MCF 10A (cell line): Measurements from ENCODE around the gene TSPAN4. TPM values are rescaled to one million over a fixed set of nuclear protein-coding genes. Genes with fewer than 3 reads are reported as not detected.

Experiments
- BruUV-seq: library from RNA; stranded (reverse); fragments of 400-500 nt; replicated peaks from 2 replicates; lab custom pipeline; 2021; lab: Mats Ljungman, UMichigan
- CTCF ChIA-PET: fragments of 300-600 bp; sonication (Branson Sonifier 250); formaldehyde crosslinking; extraction: SDS; loops from one replicate; lab custom pipeline; 2021; ENCODE audit warnings: antibody characterized with exemption, inconsistent platforms; lab: Yijun Ruan, JAX
- POLR2A ChIA-PET: fragments of 300-600, 350-650 bp; sonication (Branson Sonifier 250); formaldehyde crosslinking; extraction: SDS; loops from one replicate; lab custom pipeline; 2020; ENCODE audit warnings: antibody characterized with exemption, inconsistent platforms; lab: Yijun Ruan, JAX
- DNase-seq: peaks from one replicate; pipeline ENCODE4 v3.0.0-alpha.2; 2018; ENCODE audit not compliant: unreplicated experiment
- H3K27ac Mint-ChIP-seq: one replicate; pipeline ENCODE4 v1.8.0; 2022; ENCODE audit warnings: mild to moderate bottlenecking, low read depth, mixed read lengths; ENCODE audit not compliant: unreplicated experiment
- H3K27me3 Mint-ChIP-seq: one replicate; pipeline ENCODE4 v1.8.0; 2022; ENCODE audit warnings: mixed read lengths; ENCODE audit not compliant: insufficient read depth, unreplicated experiment
- H3K36me3 Mint-ChIP-seq: one replicate; pipeline ENCODE4 v1.8.0; 2022; ENCODE audit warnings: mild to moderate bottlenecking, moderate library complexity, mixed read lengths; ENCODE audit not compliant: insufficient read depth, unreplicated experiment
- H3K4me1 Mint-ChIP-seq: one replicate; pipeline ENCODE4 v1.8.0; 2022; ENCODE audit warnings: mixed read lengths; ENCODE audit not compliant: insufficient read depth, unreplicated experiment
- H3K4me3 Mint-ChIP-seq: one replicate; pipeline ENCODE4 v1.8.0; 2022; ENCODE audit warnings: mild to moderate bottlenecking, moderate library complexity, mixed read lengths; ENCODE audit not compliant: unreplicated experiment
- H3K9me3 Mint-ChIP-seq: one replicate; pipeline ENCODE4 v1.8.0; 2022; ENCODE audit warnings: mixed read lengths; ENCODE audit not compliant: unreplicated experiment
- intact Hi-C: fragments of 100-400 bp; cut with micrococcal nuclease; formaldehyde crosslinking; loops from 2 replicates; pipeline ENCODE4 v1.14.1; 2022
- total RNA-seq: library from RNA; stranded (reverse); gene quantifications from 2 replicates; pipeline ENCODE4 v1.2.3, GENCODE V29; 2022
- TF ChIP-seq, protein P1 (sequence below): fragments of 200-600 bp; IDR thresholded peaks from one replicate; pipeline ENCODE4 v1.8.0; 2022; ENCODE audit warnings: antibody characterized with exemption, mild to moderate bottlenecking; ENCODE audit not compliant: unreplicated experiment

TSPAN4 gene
- total RNA-seq, 1 experiment from 2014 or later = 148 TPM

DNA sequence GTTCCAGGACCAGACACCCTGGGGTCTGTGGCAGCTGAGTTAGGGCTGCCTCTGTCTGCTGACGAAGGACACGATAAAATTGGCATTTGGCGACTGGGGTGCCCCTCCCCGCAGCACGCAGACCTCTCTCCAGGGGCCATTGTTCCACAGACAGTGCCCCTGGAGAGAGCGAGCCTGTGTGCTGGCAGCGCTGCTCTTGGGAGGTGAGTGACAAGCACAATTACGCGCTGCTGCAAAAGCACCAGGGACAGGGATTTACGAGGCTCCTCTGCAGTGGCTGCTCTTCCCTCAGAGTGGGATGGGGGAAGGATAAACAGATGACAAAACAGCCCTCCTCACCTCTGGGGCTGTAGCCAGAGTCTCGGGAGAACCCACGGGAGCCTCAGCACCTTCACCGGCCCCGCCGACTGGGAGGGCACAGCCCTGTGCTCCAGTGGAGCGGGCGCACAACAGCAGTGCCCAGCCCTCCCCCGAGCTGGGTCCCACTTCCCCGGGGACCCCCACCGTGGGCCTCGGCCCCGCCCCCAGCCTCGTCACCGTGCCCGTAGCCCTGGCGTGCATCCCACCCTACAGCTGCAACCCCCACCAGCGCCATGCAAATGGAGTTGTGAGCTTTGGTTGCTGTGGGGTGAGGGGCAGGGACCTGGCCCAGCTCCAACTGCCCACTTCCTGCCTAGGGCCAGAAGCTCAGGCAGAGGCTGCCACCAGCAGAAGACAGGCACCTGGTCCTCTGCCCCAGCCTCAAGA lies 48.3 kb downstream of the TSPAN4 start:
- Mint-ChIP-seq H3K36me3 (peaks cover 15% of the 10 kb centered on the region), H3K4me1 (no peaks in the 10 kb centered on the region), H3K27me3 (no peaks in the 10 kb centered on the region), H3K27ac (no peak overlapping the region), H3K4me3 (no peak overlapping the region), H3K9me3 (no peaks in the 10 kb centered on the region)
- TF ChIP-seq, protein P1, sequence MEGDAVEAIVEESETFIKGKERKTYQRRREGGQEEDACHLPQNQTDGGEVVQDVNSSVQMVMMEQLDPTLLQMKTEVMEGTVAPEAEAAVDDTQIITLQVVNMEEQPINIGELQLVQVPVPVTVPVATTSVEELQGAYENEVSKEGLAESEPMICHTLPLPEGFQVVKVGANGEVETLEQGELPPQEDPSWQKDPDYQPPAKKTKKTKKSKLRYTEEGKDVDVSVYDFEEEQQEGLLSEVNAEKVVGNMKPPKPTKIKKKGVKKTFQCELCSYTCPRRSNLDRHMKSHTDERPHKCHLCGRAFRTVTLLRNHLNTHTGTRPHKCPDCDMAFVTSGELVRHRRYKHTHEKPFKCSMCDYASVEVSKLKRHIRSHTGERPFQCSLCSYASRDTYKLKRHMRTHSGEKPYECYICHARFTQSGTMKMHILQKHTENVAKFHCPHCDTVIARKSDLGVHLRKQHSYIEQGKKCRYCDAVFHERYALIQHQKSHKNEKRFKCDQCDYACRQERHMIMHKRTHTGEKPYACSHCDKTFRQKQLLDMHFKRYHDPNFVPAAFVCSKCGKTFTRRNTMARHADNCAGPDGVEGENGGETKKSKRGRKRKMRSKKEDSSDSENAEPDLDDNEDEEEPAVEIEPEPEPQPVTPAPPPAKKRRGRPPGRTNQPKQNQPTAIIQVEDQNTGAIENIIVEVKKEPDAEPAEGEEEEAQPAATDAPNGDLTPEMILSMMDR = no peak
- DNase-seq = no peak
- CTCF ChIA-PET = interaction anchor here (0.5 to 1.0 kb wide), 3 partner anchors 11 to 583 kb away, joined by 3 to 4 read pairs (median 3); partner anchors contain the start of genes CHID1 and IFITM2
- POLR2A ChIA-PET = no interaction called here
- intact Hi-C loops = no loop called here
- no TSS peak for BruUV-seq

DNA sequence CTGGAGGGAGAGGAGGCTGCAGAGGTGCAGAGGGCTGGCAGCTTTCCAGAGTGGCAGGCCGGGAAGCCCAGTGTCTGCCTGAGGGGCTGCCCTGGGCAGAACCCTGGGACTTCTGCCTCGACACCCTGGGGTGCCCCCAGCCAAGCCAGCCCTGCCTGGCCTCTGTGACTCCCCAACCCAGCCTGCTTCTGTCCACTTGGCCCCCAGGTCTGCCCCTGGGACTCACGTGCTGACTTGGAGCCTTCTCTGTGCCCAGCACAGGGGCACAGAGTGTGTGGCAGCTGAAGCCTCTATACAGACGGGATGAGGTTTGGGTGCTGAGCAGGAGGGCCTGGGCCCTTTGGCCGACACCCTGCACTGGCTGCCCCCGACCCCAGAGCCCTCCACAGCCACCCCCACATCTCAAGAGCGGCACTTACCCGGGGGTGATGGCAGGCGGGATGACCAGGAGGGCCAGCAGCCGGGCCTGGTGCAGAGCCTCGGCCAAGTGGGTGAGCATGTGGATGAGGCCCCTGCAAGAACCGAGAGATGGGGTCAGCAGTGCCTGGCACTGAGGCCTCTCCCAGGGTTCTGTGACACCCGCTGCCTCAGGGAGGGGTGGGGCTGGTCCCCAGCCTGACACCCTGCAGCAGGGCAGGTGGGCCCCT lies 50.5 kb downstream of the TSPAN4 start:
- no peak overlapping the region for H3K4me3 Mint-ChIP-seq
- H3K27ac Mint-ChIP-seq = no peak overlapping the region
- TF ChIP-seq, protein P1 = no peak
- H3K4me1 Mint-ChIP-seq = no peaks in the 10 kb centered on the region
- ChIA-PET POLR2A (no interaction called here), CTCF (no interaction called here)
- H3K9me3 Mint-ChIP-seq = no peaks in the 10 kb centered on the region
- DNase-seq = no peak
- no peaks in the 10 kb centered on the region for H3K27me3 Mint-ChIP-seq
- intact Hi-C loops = no loop called here
- H3K36me3 Mint-ChIP-seq = peaks cover 11% of the 10 kb centered on the region
- BruUV-seq = no TSS peak

DNA sequence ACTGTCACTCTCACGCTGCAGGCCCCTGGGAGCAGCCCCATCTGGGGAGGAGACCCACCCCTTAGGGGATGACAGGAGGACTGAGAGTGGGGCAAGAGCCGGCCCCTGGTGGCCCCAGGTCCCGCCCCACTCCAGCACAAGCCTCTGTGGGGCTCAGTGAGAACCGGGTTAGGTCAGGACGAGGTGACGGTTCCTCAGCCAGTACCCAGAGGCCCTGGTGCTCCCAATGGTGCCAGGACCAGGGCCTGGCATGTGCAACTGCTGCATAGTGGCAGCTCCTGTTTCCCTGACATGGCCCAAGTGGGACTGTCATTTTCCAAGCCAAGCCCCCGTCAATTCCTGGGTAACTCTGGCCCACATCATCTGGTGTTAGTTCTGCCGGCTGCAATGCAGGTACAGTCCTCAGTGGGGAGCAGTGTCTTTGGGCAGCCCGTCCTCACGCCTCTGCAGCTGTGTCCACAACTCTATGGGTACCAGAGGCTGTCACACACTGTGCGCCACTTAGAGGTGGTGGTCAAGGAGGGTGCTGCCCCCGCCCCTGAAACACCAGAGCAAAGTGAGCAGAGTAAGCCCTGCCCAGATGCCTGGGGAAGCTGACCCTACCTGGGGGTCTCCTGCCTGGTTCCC lies 52.0 kb downstream of the TSPAN4 start:
- Mint-ChIP-seq H3K4me1 (no peaks in the 10 kb centered on the region), H3K9me3 (no peaks in the 10 kb centered on the region), H3K27me3 (no peaks in the 10 kb centered on the region), H3K27ac (no peak overlapping the region), H3K36me3 (peaks cover 19% of the 10 kb centered on the region), H3K4me3 (no peak overlapping the region)
- intact Hi-C loops = no loop called here
- BruUV-seq = no TSS peak
- ChIA-PET CTCF (no interaction called here), POLR2A (interaction anchor here (1.6 kb wide), 1 partner anchor 33 kb away, joined by 4 read pairs; no protein-coding TSS in a partner anchor)
- TF ChIP-seq, protein P1 = no peak
- DNase-seq = no peak
